CD4-positive, alpha-beta T cell treated with Interleukin-12 subunit alpha and Interleukin-12 subunit beta, for 1 hour (primary cell): ENCODE measurements around the gene CHD1.

Source experiments
- DNase-seq: peaks from one replicate; pipeline ENCODE4 v3.0.0-alpha.2; 2020

Gene CHD1

GRCh38 chr5:98804066-98804465 is 124.7 kb downstream of the CHD1 start:
- no peak for DNase-seq
